ENCODE results near the gene CDK12.

GRCh38 chr17:39543664-39544063 is 82.4 kb downstream of the CDK12 start:
- TF ChIP-seq CTCF (conservative IDR thresholded peaks at IDR 0.05; ENCODE audit: low read depth, low read length): no peak
- TF ChIP-seq EZH2 (IDR thresholded peaks at IDR 0.05; ENCODE audit: low read length, unreplicated experiment): no peak

Data from PC-3 (cell line).